Colonic mucosa (tissue), 4 donors: ENCODE results near the gene ARID1B. TPM values are rescaled to one million over a fixed set of nuclear protein-coding genes. Genes with fewer than 3 reads are reported as not detected.

Experiments used
- DNase-seq: peaks from one replicate; pipeline ENCODE4 v3.0.0-alpha.2; 2020
- H3K27ac ChIP-seq: fragments of 200-600 bp; one replicate; pipeline ENCODE4 v1.8.0; 2021
- H3K27me3 ChIP-seq: fragments of 200-600 bp; one replicate; pipeline ENCODE4 v1.8.0; 2021
- H3K36me3 ChIP-seq: fragments of 200-600 bp; one replicate; pipeline ENCODE4 v1.8.0; 2021
- H3K4me1 ChIP-seq: fragments of 200-600 bp; one replicate; pipeline ENCODE4 v1.8.0; 2021; ENCODE audit warnings: mild to moderate bottlenecking
- H3K4me3 ChIP-seq: fragments of 200-600 bp; one replicate; pipeline ENCODE4 v1.8.0; 2021
- H3K9ac ChIP-seq, 2 donors: one replicate each; pipeline ENCODE4 v1.7.0; 2013; ENCODE audit warnings: control low read depth in 2 of 2, low read depth in 2 of 2, low read length in 2 of 2
- H3K9me3 ChIP-seq: fragments of 200-600 bp; one replicate; pipeline ENCODE4 v1.8.0; 2021
- CTCF ChIP-seq: fragments of 200-600 bp; IDR thresholded peaks from one replicate; pipeline ENCODE4 v1.8.0; 2022; ENCODE audit warnings: antibody characterized with exemption, mild to moderate bottlenecking
- intact Hi-C: fragments of 100-400 bp; cut with DNase I; formaldehyde crosslinking; loops from one replicate; pipeline ENCODE4 v1.14.1; 2022
- total RNA-seq, 2 donors: library from RNA; stranded (reverse); fragmentation: NEBNext Ultra II Directional in 1 of 2; extraction: Animal tissue kit (Norgen Biotek cat#: 25700) in 1 of 2; gene quantifications; one replicate each; pipeline ENCODE4 v1.2.1, GENCODE V29; 2021
- donor health status: healthy.
- donor health status: DM: no; HTN: no; CAD: no.
- donor health status: DM: no; HTN: no; CAD: no.

ARID1B gene
- total RNA-seq, 2 donors from 2014 or later: 61.3 to 71.5 TPM

DNA sequence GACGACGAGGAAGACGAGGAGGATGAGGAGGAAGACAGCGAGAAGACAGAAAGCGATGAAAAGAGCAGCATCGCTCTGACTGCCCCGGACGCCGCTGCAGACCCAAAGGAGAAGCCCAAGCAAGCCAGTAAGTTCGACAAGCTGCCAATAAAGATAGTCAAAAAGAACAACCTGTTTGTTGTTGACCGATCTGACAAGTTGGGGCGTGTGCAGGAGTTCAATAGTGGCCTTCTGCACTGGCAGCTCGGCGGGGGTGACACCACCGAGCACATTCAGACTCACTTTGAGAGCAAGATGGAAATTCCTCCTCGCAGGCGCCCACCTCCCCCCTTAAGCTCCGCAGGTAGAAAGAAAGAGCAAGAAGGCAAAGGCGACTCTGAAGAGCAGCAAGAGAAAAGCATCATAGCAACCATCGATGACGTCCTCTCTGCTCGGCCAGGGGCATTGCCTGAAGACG, 429.2 kb downstream of the ARID1B start:
- TF ChIP-seq CTCF: no peak
- H3K9ac ChIP-seq: no peak overlapping the region
- no peak for DNase-seq
- H3K4me1 ChIP-seq: no peaks in the 10 kb centered on the region
- H3K27me3 ChIP-seq: no peaks in the 10 kb centered on the region
- H3K9me3 ChIP-seq: no peaks in the 10 kb centered on the region
- no peak overlapping the region for H3K27ac ChIP-seq
- intact Hi-C loops: no loop called here
- no peak overlapping the region for H3K4me3 ChIP-seq
- H3K36me3 ChIP-seq: no peaks in the 10 kb centered on the region

GRCh38 chr6:157207521-157208076, 430.4 kb downstream of the ARID1B start:
- Histone ChIP-seq H3K9ac (no peak overlapping the region), H3K9me3 (no peaks in the 10 kb centered on the region), H3K27me3 (no peaks in the 10 kb centered on the region), H3K4me1 (no peaks in the 10 kb centered on the region), H3K27ac (no peak overlapping the region), H3K4me3 (no peak overlapping the region), H3K36me3 (no peaks in the 10 kb centered on the region)
- no peak for TF ChIP-seq CTCF
- intact Hi-C loops: no loop called here
- DNase-seq: no peak

DNA sequence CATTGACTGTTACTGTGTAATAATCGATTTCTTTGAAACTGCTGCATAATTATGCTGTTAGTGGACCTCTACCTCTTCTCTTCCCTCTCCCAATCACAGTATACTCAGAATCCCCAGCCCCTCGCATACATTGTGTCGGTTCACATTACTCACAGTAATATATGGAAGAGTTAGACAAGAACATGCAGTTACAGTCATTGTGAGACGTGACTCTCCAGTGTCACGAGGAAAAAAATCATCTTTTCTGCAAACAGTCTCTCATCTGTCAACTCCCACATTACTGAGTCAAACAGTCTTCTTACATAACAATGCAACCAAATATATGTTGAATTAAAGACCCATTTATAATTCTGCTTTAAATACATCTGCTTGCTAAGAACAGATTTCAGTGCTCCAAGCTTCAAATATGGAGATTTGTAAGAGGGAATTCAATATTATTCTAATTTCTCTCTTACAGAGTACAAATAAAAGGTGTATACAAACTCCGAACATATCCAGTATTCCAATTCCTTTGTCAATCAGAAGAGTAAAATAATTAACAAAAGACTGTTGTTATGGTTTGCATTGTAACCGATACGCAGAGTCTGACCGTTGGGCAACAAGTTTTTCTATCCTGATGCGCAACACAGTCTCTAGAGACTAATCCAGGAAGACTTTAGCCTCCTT, 432.8 kb downstream of the ARID1B start:
- TF ChIP-seq CTCF: no peak
- no peak overlapping the region for H3K4me3 ChIP-seq
- intact Hi-C loops: no loop called here
- no peaks in the 10 kb centered on the region for H3K36me3 ChIP-seq
- no peak for DNase-seq
- H3K4me1 ChIP-seq: no peaks in the 10 kb centered on the region
- H3K9me3 ChIP-seq: no peaks in the 10 kb centered on the region
- H3K27me3 ChIP-seq: no peaks in the 10 kb centered on the region
- H3K27ac ChIP-seq: no peak overlapping the region
- no peak overlapping the region for H3K9ac ChIP-seq

DNA sequence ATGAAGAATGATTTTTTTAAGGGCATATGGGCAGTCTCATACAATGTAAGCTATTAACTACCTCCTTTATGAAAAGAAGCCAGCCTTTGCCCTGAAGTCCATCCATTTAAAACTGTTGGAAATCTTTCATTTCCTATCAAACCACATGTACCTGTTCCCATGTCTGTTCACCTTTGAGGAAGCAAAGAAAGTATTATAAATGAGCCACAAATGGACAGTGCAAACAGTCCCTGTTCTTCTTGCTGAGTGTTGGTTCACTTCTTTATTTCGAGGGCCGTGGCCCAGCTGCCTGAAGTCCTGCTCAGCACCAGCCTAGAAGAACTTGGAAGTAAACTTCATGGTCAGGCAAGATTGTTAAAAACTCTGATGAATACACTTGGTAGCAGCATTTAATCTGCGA, 433.8 kb downstream of the ARID1B start:
- DNase-seq: no peak
- Histone ChIP-seq H3K9ac (no peak overlapping the region), H3K36me3 (no peaks in the 10 kb centered on the region), H3K4me1 (no peaks in the 10 kb centered on the region), H3K9me3 (no peaks in the 10 kb centered on the region), H3K4me3 (no peak overlapping the region), H3K27ac (no peak overlapping the region), H3K27me3 (no peaks in the 10 kb centered on the region)
- intact Hi-C loops: no loop called here
- TF ChIP-seq CTCF: no peak

DNA sequence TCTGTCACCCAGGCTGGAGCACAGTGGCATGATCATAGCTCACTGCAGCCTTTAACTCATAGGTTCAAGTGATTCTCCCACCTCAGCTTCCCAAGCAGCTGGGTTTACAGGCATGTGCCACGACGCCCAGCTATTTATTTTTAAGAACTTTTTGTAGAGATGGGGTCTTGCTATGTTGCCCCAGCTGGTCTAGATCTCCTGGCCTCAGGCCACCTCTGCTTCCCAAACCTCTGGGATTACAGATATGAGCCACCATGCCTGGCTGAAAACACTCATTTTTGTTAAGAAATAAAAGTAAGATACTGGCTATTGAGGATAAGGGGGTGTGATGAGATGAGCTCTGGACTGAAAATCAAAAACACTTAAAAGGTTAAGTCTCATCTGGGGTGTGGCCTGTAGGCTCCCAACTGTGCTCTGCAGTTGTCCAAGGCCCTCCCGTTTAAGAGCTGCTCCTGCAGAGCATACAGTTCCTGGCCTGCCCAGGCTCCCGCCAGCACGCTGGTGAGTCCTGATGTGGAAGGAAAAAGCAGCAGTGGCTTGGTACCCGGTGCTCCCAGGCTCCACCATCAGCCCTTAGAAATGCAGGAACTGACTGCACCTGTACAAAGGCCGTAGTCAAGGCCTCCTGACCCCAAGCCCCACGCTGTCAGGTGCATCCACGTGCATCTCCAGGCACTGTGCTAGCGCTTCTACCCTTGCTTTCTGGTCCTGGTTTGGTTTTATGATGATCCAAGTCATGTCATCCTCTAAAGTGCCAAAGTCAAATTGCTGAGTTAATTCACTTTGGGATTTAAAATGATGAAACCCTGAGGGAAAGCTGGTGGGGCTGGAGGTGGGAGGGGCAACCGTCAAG, 434.7 kb downstream of the ARID1B start:
- intact Hi-C loops: no loop called here
- H3K9me3 ChIP-seq: no peaks in the 10 kb centered on the region
- no peaks in the 10 kb centered on the region for H3K4me1 ChIP-seq
- no peak overlapping the region for H3K9ac ChIP-seq
- H3K27me3 ChIP-seq: no peaks in the 10 kb centered on the region
- no peaks in the 10 kb centered on the region for H3K36me3 ChIP-seq
- H3K4me3 ChIP-seq: no peak overlapping the region
- no peak overlapping the region for H3K27ac ChIP-seq
- DNase-seq: peak; percentile 15
- TF ChIP-seq CTCF: no peak
